Measurements from ENCODE around the gene LIG3.

DNA sequence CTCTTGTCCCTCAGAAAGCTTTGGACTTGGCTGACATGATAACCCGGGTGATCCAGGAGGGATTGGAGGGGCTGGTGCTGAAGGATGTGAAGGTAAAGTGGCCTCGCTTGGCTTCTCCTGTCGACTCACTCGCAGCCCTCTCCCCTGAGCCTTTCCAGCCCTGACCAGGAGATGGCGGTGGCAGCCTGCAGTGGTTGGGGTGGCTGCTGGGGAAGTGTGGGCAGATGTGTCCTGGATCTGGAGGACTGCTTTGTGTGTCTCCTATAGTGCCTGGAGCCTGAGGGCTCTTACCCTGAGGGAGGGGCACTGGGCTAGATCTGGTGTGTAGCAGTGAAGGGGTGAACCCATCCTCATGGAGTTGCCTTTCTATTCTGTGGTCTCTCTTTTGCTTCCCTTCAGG, 17.9 kb downstream of the LIG3 start:
- TF ChIP-seq BACH2 (CRISPR knock-in tag; IDR thresholded peaks at IDR 0.05; ENCODE audit: borderline replicate concordance) (no peak), ZFP30 (CRISPR knock-in tag; IDR thresholded peaks at IDR 0.05) (no peak), ZC3H10 (CRISPR knock-in tag; IDR thresholded peaks at IDR 0.05) (no peak)
- TF ChIP-seq, protein P1, sequence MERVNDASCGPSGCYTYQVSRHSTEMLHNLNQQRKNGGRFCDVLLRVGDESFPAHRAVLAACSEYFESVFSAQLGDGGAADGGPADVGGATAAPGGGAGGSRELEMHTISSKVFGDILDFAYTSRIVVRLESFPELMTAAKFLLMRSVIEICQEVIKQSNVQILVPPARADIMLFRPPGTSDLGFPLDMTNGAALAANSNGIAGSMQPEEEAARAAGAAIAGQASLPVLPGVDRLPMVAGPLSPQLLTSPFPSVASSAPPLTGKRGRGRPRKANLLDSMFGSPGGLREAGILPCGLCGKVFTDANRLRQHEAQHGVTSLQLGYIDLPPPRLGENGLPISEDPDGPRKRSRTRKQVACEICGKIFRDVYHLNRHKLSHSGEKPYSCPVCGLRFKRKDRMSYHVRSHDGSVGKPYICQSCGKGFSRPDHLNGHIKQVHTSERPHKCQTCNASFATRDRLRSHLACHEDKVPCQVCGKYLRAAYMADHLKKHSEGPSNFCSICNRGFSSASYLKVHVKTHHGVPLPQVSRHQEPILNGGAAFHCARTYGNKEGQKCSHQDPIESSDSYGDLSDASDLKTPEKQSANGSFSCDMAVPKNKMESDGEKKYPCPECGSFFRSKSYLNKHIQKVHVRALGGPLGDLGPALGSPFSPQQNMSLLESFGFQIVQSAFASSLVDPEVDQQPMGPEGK (CRISPR knock-in tag; IDR thresholded peaks at IDR 0.05; ENCODE audit: borderline replicate concordance), result no peak
